Measurements from ENCODE around the gene GART. TPM values are rescaled to one million over a fixed set of nuclear protein-coding genes. Genes with fewer than 3 reads are reported as not detected.

Gene GART
- total and polyA plus RNA-seq, 2 of the 8 experiments (the other 6 are each of a cell fraction or from before 2014, with no cell fraction given): 23.1 to 231 TPM

GRCh38 chr21:33552093-33552998 is 10.4 kb upstream of the GART start:
- Histone ChIP-seq H2BK15ac (ENCODE audit: low read length) (no peak overlapping the region), H3K9me3 (ENCODE audit: insufficient read depth in 2 of 2, low read depth in 1 of 2, low read length in 1 of 2) (no peaks in the 10 kb centered on the region), H2AFZ (ENCODE audit: low read length) (no peak overlapping the region), H3K4me3 (ENCODE audit: extremely low read depth in 1 of 4, insufficient read depth in 2 of 4, low read depth in 3 of 4, low read length in 4 of 4) (no peak overlapping the region), H2AK5ac (ENCODE audit: low read depth, low read length) (no peak overlapping the region), H3K4me1 (replicated peaks in 1 of 4; ENCODE audit: control insufficient read depth in 3 of 4, insufficient read depth in 4 of 4, low read length in 3 of 4) (no peaks in the 10 kb centered on the region), H3K27ac (ENCODE audit: low read depth, low read length) (no peak overlapping the region), H2BK5ac (ENCODE audit: low read depth, low read length) (no peak overlapping the region), H3K27me3 (replicated peaks in 1 of 4; ENCODE audit: control insufficient read depth in 3 of 4, extremely low read depth in 1 of 4, insufficient read depth in 3 of 4, low read length in 3 of 4) (no peaks in the 10 kb centered on the region), H3K18ac (ENCODE audit: extremely low read depth, low read length) (no peak overlapping the region), H2BK120ac (replicated peaks; ENCODE audit: low read depth, low read length) (no peak overlapping the region), H2BK20ac (ENCODE audit: low read length) (no peak overlapping the region), H4K8ac (ENCODE audit: extremely low read depth, insufficient read depth, low read length) (no peak overlapping the region; the same call in 1 of the 2 replicates), H3K23ac (ENCODE audit: insufficient read length) (no peak overlapping the region), H3K56ac (replicated peaks; ENCODE audit: insufficient read length, low read depth, low read length) (no peak overlapping the region), H3K23me2 (ENCODE audit: low read depth, low read length) (no peaks in the 10 kb centered on the region), H3K79me1 (ENCODE audit: low read depth, low read length) (peaks cover 16% of the 10 kb centered on the region), H4K91ac (replicated peaks; ENCODE audit: insufficient read length, low read length) (no peak overlapping the region), H3K79me2 (ENCODE audit: control insufficient read depth in 1 of 2, insufficient read depth in 2 of 2, low read length in 2 of 2) (peaks cover 53 to 96% of the 10 kb centered on the region in 2 experiments), H3K4ac (replicated peaks; ENCODE audit: insufficient read length, low read depth, low read length) (no peak overlapping the region), H3K14ac (ENCODE audit: insufficient read length) (no peak overlapping the region), H3K9ac (replicated peaks in 1 of 4; ENCODE audit: extremely low read depth in 1 of 4, low read depth in 3 of 4, low read length in 3 of 4) (no peak overlapping the region), H2BK12ac (ENCODE audit: low read depth, low read length) (no peak overlapping the region), H4K5ac (ENCODE audit: insufficient read length, low read depth, low read length) (no peak overlapping the region), H3K36me3 (ENCODE audit: control insufficient read depth in 2 of 4, insufficient read depth in 4 of 4, low read length in 3 of 4) (peaks cover 51 to 96% (median 77%) of the 10 kb centered on the region in 4 experiments), H3K4me2 (ENCODE audit: insufficient read depth in 1 of 2, low read depth in 2 of 2, low read length in 2 of 2) (no peak overlapping the region), H4K20me1 (replicated peaks in 1 of 2; ENCODE audit: control insufficient read depth in 1 of 2, insufficient read depth in 2 of 2, low read length in 2 of 2) (peaks cover 37 to 48% of the 10 kb centered on the region in 2 experiments)
- POLR2A ChIA-PET (ENCODE audit: partially characterized antibody): interaction anchor here (0.6 to 3.0 kb wide), 12 partner anchors 9 to 55 kb away, joined by 3 to 25 read pairs (median 4); partner anchors contain the start of genes GART and SON
- CTCF ChIA-PET (ENCODE audit: partially characterized antibody): interaction anchor here (1.6 kb wide), 1 partner anchor 9 kb away, joined by 3 read pairs; the partner anchor contains the start of gene SON
- no peak for FAIRE-seq
- no peak for DNase-seq (ENCODE audit: low read depth in 1 of 2, low spot score in 2 of 2)
- WGBS, 2 experiments (ENCODE audit: extremely low coverage in 1 of 2, insufficient coverage in 1 of 2, insufficient read length in 1 of 2, insufficient replicate concordance in 2 of 2, low coverage in 1 of 2, low lambda C conversion rate in 2 of 2, missing lambda C conversion rate in 1 of 2): 95% methylated on average over 24 of the region's 24 CpGs; no CpG with 5 or more reads in 1 of the 2 experiments
- TF ChIP-seq CREB1 (IDR thresholded peaks at IDR 0.05) (peak; percentile 76), SUZ12 (IDR thresholded peaks at IDR 0.05; ENCODE audit: low read length) (no peak), HDAC6 (IDR thresholded peaks at IDR 0.05; ENCODE audit: low read depth, low read length) (no peak), ZNF274 (IDR thresholded peaks at IDR 0.05; ENCODE audit: borderline replicate concordance, extremely low read depth, low read length) (no peak), CBX5 (IDR thresholded peaks at IDR 0.05; ENCODE audit: low read depth, low read length) (no peak), CEBPB (IDR thresholded peaks at IDR 0.05; ENCODE audit: low read depth, low read length) (no peak), SP2 (IDR thresholded peaks at IDR 0.05; ENCODE audit: low read length) (no peak), POLR2AphosphoS5 (IDR thresholded peaks at IDR 0.05; ENCODE audit: low read depth, low read length) (peak; percentile 88), RFX5 (IDR thresholded peaks at IDR 0.05; ENCODE audit: borderline replicate concordance, low read depth, low read length) (no peak), ATF3 (IDR thresholded peaks at IDR 0.05; ENCODE audit: insufficient read depth, low read depth, low read length) (no peak), NANOG (IDR thresholded peaks at IDR 0.05; ENCODE audit: insufficient read depth, low read depth, low read length, poor library complexity, severe bottlenecking) (no peak), POLR2A (IDR thresholded peaks at IDR 0.05; ENCODE audit: control extremely low read depth in 1 of 2, low read depth in 2 of 2, low read length in 2 of 2) (peak; percentile 3 to 43)
